Fibroblast of pulmonary artery (primary cell): ENCODE measurements around the gene M1AP.

ENCODE experiments used
- DNase-seq: peaks from one replicate; pipeline ENCODE4 v3.0.0-alpha.2; 2010; ENCODE audit warnings: low read depth
- H3K4me3 ChIP-seq: replicated peaks from 2 replicates; pipeline ENCODE4 v1.5.1; 2011; ENCODE audit warnings: low read depth, mild to moderate bottlenecking, control low read depth, low read length, moderate library complexity
- TF ChIP-seq, protein P1 (sequence below): IDR thresholded peaks from 2 replicates; pipeline ENCODE4 v1.5.1; 2011; ENCODE audit warnings: mild to moderate bottlenecking, control low read depth, low read length, inconsistent platforms; ENCODE audit errors: missing control alignments

M1AP gene

GRCh38 chr2:74538881-74539339 lies 109.2 kb downstream of the M1AP start:
- TF ChIP-seq, protein P1, sequence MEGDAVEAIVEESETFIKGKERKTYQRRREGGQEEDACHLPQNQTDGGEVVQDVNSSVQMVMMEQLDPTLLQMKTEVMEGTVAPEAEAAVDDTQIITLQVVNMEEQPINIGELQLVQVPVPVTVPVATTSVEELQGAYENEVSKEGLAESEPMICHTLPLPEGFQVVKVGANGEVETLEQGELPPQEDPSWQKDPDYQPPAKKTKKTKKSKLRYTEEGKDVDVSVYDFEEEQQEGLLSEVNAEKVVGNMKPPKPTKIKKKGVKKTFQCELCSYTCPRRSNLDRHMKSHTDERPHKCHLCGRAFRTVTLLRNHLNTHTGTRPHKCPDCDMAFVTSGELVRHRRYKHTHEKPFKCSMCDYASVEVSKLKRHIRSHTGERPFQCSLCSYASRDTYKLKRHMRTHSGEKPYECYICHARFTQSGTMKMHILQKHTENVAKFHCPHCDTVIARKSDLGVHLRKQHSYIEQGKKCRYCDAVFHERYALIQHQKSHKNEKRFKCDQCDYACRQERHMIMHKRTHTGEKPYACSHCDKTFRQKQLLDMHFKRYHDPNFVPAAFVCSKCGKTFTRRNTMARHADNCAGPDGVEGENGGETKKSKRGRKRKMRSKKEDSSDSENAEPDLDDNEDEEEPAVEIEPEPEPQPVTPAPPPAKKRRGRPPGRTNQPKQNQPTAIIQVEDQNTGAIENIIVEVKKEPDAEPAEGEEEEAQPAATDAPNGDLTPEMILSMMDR, result no peak
- DNase-seq, result no peak
- no peak overlapping the region for H3K4me3 ChIP-seq

DNA sequence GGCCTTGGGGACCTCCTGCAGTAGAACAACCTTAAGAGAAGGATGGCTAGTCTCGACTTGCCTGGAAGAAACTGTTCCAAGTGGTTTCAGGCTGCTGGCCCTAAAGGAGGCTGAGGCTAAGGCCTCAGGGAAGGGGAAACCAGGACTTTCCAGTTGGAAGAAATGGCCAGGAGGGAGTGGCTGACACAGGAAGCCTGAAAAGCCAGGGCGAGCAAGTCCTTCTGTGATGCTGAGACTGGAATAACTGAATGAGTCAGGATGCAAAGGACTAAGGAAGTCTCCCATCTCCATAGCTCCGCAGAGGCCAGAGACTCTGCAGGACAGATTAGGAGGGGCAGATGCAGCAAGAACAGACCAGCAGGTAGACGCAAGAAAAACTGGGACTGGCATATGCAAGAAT lies 111.0 kb downstream of the M1AP start:
- DNase-seq, result no peak
- TF ChIP-seq, protein P1, result no peak
- no peak overlapping the region for H3K4me3 ChIP-seq

- TF ChIP-seq, protein P1, result no peak
- DNase-seq, result no peak
- H3K4me3 ChIP-seq, result no peak overlapping the region
Observed at GRCh38 chr2:74536166-74536950, 111.8 kb downstream of the M1AP start.

- H3K4me3 ChIP-seq, result no peak overlapping the region
- no peak for DNase-seq
- TF ChIP-seq, protein P1, result no peak
Observed at GRCh38 chr2:74535440-74535965, 112.6 kb downstream of the M1AP start.

DNA sequence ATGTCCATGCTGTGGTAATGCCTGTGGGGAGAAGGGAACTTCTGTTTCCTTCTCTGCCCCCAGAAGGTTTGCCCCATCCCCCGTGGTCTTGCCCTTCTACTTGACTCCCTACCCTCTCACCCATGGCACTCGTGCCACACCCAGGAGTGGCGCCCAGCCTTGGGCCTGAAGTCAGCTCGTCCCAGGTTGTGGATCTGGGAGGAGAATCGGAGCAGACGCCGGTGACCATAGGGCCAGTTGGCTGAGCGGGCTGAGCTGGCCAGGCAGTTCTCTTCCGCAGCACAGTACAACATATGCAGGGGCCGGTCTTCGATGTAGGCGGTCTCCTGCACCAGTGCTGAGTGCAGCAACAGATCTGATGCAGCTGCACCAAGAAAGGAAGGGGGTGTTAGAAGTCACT lies 113.7 kb downstream of the M1AP start:
- TF ChIP-seq, protein P1, result no peak
- DNase-seq, result no peak
- H3K4me3 ChIP-seq, result no peak overlapping the region

- TF ChIP-seq, protein P1, result no peak
Observed at GRCh38 chr2:74533464-74533863, 114.7 kb downstream of the M1AP start.

More at GRCh38 chr2:74533464-74533863, 114.7 kb downstream of the M1AP start:
- DNase-seq, result no peak
- no peak overlapping the region for H3K4me3 ChIP-seq
